HuH-7.5 (cell line): ENCODE measurements around the gene PDE9A.
"Not testable (repeated sequence)": the region's sequence is repeated elsewhere in the genome, so short reads cannot be mapped to it uniquely, and the experiment has no call there.

Source experiments
- DNase-seq: peaks from one replicate; pipeline ENCODE4 v3.0.0; 2011; ENCODE audit warnings: low spot score

The PDE9A gene

DNA sequence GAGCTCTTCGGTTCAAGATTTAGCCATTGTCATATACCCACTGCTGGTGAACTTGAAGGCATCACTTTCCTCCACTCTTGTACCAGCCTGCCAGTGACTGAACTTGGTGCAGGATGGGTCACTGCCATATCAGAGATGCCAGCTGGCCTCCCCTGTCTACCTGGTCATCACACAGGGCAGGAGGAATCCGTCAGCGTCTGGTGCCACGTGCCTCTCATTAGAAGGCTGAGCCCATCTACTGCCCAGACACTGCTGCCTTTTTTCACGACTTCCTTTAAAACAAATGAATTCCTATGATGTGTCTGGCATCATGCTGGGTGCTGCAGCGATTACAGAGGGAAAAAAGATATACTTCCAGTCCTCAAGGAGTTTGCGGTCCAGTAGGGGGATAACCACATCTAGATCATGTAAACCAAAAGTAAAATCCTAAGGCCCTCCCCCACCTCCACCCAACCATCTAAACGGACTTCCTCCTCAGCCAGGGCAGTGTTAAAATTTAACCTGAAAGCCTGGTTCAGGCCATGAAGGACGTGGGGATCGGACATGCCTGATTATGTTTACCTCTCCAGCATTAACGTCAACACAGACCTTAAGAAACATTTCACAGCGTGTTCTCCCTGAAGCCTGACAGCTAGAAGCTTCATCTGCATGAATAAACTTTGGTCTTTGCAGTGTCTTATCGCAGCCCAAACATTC is 29.2 kb upstream of the PDE9A start:
- no peak for DNase-seq

DNA sequence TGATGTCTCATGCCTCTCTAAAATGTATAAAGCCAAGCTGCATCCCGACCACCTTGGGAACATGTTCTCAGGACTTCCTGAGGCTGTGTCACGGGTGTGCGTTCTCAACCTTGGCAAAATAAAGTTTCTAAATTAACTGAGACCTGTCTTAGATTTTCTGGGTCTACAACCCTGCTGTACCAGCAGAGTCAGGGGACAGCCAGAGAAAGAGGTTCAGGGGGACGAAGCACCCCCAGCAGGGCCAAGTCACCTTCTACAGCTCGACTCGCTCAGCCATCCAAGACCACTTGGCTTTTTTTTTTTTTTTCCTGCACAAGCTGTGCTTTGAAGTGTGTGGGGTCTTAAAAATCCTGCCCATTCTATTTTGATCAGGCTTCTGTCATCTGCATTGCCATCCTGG is 28.5 kb upstream of the PDE9A start:
- DNase-seq: no peak

DNA sequence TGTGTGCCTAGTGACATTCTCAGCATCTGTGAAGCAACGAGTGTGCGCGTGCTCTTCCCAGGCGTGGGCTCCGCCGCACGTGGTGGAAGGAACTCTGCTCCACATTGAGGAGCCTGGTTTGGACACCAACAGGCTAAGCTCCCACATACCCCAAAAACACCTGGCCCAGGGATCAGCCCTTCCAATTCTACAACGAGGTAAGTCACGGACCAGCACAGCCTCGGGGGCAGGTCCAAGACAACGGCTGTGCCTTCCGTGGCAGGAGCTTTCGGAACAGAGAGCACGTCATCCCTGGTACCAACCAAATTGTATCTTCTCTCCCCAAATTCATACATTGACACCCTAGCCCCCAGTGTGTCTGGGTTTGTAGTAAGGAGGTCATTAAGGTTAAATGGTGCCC is 27.2 kb upstream of the PDE9A start:
- DNase-seq: no peak

DNA sequence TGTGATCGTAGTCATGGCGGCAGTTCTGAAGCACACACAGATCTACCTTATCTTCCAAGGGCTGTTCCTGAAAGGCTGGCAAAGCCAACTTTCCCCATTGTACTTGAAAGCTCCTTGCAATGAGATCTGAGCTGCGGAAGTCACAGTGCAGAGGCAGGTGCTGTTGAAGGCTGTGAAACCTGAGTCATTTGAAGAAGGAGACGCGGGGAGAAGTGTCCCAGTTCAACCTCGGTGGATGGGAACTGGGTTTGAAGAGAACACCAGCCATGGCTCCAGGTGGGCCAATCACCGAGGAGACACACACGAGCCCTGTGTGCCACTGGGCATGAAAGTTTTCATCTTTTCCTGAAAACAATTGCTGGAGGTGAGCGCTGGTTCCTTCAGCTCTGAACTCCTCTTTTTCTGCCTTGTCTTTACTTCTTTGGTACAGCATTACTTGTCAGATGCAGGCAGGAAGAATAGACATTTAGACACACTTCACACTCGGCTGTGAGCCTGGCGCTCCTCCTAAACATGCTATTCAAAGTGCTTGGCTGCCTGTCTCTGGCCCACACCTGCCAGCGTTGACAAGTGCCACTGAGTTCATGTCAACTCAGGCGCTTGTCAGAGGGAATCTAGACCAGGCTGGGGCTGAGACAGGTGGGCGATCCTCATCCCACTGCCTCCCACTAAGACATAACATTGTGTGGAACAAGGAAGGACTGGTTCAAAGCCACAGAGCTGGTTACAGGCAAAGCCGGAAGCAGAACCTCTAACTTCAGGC is 25.7 kb upstream of the PDE9A start:
- no peak for DNase-seq

DNA sequence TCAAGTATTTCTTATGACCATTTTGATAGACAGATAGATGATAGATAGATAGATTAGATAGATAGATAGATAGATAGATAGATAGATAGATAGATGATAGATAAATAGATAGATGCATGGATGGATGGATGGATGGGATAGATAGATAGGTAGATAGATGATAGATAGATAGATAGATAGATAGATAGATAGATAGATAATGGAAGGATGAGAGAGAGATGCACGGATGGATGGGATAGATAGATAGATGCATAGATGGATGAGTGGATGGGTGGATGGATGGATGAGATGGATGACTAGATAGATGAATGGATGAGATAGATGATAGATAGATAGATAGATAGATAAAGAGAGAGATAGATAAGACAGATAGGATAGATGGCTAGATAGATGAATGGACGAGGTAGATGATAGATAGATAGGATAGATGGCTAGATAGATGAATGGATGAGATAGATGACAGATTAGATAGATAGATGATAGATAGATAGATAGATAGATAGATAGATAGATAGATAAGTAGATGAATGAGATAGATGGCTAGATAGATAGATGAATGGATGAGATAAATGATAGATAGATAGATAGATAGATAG is 24.9 kb upstream of the PDE9A start:
- DNase-seq: not testable (repeated sequence)

DNA sequence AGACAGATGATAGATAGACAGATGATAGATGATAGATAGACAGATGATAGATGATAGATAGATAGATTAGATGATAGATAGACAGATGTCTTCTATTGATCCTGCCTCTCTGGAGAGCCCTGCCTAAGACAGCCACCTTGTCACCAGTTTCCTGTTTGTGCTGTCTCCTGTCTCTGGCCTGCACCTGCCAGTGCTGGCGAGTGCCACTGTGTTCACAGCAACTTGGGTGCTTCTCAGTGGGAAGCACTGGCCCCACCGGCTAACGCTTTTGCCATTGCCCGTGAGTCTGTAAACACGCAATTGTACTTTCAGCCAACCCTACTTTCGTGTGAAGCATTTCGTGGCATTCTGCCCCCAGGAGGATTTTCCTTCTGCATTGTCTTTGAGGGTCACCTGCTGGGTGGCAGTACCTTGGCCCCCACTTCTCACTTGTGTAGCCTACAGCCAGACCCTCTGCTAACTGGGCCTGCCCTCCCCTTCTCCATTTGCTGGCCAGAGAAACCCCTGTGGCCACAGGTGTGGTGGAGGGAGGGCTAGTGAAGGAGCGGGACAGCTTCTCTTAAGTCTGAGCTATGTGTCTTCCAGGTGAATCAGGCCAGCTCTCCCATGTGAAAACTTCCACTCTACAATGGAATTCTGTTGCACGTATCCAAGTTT is 23.4 kb upstream of the PDE9A start:
- no peak for DNase-seq

DNA sequence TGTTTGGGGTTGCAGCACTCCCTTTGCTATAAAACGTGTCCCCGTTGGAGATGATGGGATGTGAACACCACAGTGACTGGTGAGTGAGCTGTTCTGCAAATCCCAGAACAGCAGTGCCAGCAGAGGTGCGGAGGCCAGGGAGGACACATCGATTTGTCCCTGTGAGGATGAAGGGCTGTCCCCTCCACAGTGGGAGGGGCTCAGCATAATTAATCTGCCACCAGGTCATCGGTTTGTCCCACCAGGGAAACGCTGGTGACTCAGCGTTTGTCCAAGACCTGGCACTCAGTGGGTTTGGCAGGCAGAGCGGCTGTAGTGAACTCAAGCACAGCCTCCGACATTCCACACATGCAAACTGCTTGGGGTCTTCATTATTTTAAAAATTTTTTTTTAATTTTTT is 22.8 kb upstream of the PDE9A start:
- DNase-seq: no peak

DNA sequence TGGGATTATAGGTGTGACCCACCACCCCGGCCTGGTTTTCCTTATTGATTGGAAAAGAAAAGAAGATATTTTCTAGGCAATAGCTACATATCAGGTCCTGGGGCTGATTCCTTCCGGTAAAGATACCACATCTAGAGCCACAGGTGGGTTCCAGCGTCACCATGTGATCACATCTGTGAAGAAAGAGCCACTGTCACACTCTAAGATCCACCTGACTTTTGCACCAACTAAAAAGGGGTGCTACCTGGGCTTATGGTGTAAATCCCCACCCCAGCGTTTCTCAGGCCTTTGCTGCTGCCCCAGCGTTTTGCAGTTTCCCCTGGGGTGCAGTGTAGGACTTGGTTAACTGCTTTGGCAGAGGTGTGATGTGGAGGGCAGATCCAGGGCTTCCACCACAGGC is 22.3 kb upstream of the PDE9A start:
- DNase-seq: no peak

DNA sequence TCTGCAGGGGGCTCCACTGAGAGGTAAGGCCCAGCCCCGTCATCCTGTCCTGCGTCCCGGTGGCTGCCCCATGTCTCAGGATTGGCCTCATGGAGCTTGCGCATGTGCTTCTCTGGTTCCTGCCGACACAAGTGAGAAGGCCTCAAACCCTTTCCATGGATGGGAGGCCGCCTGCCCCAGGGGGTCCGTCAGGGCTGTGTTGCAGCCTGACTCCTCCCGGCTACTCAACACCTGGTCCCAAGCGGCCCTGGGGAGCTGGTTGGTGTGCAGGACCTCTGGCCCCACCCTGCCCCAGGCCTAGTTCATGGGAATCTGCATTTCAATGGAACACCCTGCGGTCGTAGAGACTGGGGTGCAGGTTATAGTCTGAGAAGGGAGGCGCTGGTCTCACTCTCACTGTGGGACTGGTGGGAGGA is 21.1 kb upstream of the PDE9A start:
- DNase-seq: no peak

DNA sequence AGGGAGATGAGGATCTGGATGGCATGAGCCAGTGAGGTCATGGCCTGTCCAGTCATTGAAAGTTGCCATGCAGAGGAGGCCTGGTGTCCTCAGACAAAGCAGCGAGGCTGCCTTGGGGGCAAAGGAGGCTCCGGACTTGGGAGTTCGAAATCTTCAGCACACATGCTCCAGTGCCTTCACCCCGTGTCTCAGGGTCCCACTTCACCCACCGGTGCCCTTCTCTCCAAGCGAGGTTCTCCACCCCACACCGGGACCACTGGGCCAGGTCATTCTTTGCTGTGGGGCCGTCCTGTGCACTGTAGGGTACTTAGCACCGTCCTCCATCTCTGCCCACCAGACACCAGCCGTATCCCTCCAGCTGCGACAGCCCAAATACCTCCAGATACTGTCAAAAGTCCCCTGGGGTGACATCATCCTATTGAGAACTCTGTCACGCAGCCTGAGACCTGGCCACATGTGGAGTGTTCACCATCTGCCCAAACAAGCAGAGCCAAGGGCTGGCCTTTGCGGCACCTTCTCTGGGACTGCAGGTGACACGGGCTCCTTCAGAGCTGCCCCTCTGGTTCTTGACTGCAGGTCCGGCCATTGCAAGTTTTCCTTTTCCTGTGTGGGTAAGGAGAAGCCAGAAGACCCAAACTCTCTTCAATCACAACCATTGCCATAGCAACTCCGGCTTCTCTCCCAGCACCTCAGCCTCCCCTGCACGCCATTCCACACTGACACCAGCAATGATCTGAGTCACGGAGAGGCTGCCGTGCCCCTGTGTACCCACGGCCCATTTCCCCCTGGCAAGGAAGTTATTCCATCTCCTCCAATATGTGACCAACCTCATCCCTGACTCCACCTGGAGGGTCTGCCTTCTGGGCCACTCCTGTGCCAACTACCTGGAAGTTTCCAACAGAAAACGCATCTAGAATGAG is 20.4 kb upstream of the PDE9A start:
- DNase-seq: no peak

DNA sequence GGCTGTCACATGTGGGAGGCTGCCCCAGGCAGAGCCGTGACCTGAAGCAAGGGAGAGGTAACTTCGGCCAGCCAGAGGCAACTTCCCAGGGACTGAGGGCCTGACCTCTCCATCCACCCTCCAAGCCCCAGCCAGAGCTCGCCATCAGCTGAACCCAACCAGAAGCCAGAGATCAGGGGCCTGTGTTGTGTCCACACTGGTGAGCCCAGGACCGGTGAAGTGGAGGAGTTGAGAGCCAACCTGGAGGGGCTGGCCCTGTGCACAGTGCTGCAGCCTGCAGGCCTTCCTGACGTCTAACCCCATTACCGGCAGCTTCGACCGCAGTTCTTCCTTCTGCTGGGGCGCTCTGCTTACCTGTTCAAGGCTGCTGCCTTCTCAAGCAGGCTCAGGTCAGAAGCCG is 19.6 kb upstream of the PDE9A start:
- DNase-seq: no peak

DNA sequence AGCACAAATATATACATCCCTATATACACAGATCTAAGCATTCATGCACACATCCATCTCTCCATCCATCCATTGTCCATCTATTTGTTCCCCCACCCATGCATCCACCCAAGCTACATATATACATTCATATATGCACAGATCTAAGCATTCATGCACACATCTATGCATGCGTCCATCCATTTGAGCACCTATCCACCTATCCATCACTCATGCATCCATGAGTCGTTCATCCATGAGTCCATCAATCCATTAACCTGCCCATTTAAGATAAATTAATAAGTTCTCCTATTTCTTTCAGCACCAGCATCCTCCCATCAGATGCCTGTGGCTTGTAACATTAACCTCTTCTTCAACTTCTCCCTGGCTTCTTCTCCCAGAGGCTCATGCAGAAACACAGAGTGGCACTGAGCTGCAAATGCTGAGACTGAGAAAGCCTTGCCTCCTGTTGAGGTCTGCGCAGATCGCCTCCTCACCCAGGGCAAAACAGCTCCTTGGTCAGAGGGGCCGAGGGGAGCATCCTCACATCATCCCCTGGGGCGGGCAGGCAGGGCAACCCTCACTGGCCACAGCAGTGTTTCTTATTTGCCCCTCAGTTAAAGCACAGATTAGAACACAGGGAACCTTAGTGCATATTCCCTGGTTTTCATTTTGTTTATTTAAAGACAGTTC is 17.4 kb upstream of the PDE9A start:
- no peak for DNase-seq

DNA sequence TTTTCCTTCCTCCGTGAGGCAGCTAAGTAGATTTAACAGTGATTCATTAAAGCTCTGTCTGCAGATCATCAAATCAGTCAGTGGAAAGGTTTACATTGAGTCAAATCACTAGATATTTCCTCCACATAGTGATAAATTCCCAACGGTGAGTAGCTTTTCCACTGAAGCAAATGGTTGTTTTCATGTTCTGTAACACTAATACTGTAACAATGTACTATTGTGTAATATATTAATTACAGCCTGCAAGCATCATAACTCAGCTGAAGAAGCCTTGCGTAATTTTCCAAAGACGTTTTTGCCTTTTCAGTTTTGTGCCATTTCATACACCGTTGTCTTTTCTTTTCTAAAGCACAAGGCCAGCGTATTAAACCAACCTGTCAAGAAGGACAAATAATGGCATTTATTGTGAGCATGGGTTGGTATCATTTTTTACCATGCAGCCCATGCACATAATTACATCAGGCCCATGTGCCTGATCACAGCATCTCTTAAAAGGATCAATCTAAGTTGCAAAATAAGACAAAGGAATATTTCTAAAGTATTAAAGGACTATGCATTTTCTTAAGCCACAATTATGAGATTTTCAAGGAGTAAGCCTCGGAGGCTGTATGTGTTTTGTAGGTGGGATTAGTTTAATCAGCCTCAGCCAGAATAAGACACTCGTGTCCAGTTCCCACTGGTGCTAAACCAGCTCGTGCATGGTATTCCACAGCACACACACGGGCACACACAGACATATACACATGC is 16.7 kb upstream of the PDE9A start:
- no peak for DNase-seq

DNA sequence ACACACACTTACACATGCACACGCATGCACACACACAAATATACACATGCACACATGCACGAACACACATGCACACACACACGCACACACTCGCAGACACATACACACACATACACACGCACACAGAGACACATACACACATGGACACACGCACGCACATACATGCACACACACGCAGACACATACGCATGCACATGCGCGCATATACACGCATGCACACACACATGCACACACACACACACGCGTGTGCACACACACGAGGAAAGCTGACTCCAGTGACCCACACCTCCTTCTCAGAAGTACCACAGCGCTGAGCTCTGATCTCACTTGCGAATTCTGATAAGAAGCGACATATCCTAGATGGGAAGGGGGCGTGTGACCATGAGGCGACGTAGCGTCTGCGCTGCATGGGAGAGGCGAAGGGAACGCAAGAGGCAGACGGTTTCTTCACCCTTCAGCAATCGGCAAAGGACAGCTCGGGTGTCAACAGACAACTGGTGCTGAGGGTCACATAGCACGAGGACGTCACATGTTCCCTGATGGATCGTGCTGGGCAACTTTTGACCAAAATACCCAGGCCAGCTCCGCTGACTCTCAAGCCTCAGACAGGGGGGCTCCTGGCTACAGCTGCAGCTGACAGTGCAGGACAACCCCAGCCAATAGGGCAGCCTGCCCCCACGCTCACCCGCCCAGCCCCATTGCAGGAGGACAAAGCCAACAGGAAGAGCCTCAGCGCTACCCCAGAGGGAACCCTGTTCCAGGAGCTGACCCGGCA is 16.0 kb upstream of the PDE9A start:
- DNase-seq: no peak

DNA sequence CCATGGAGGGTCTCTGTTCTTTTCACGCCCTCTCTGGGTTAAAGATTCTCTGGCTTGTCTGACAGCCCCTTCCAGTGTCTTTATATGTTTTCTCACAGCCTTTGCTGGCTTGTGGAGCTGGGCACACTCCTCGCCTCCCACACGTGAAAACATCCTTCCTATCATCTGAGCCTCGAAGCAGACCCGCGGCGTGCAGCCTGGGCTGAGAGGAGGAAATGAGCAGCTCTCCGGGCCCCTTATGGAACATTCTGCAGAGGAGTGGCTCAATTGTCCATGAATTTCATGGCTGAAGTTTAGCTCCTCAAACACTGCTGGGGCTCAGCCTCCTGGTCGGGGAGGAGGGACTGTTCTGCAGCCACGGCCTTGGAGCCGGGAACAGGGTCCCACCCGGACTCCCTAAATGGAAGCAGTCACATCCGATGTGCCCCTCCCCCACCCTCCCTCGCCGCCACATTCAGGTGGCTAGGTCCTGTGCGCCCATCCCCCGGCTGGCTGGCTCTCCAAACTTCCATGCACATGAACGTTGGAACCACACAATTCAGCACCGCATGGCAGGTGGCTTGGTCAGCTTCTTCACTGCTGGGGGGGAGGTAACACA is 15.1 kb upstream of the PDE9A start:
- no peak for DNase-seq

DNA sequence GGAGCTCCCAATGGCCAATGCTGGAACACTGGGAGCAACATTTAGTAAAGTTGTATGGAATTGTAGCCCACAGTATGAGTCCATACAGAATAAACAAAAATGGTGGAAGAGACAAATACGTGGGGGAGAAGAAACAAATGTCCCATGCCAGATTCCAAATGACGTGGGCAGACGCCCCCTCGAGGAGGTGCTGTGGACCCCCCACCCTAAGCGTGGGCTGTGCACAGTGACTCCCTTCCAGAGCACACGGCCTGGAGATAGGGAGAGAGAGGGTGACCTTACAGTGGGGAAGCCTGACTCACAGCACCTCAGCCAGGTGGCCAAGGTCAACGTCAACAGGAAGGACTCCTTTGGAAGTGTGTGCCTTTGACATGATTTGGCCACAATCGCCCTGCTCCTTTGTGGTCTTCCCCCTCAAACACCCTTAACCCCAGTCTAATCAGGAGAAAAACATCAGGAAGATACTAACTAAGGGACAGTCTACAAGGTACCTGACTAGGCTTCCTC is 13.7 kb upstream of the PDE9A start:
- no peak for DNase-seq

DNA sequence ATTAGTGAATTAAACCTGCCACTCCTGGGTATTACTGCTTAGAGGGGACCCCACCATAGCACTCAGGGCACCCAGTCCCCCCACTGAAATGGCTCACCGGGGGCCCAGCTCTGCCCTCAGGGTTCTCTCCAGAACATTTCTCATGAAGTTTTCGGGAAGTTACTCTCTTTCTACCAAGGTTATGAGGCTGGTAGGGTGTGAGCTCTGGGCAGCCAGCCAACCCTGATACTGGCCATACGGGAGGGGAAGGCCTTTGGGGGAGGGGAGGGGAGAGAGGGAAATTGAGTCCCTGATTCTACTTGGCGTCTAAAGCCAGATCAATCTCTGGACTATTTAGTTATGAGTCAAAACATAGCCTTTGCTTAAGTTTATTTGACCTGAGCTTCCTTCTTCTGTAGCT is 12.9 kb upstream of the PDE9A start:
- no peak for DNase-seq

DNA sequence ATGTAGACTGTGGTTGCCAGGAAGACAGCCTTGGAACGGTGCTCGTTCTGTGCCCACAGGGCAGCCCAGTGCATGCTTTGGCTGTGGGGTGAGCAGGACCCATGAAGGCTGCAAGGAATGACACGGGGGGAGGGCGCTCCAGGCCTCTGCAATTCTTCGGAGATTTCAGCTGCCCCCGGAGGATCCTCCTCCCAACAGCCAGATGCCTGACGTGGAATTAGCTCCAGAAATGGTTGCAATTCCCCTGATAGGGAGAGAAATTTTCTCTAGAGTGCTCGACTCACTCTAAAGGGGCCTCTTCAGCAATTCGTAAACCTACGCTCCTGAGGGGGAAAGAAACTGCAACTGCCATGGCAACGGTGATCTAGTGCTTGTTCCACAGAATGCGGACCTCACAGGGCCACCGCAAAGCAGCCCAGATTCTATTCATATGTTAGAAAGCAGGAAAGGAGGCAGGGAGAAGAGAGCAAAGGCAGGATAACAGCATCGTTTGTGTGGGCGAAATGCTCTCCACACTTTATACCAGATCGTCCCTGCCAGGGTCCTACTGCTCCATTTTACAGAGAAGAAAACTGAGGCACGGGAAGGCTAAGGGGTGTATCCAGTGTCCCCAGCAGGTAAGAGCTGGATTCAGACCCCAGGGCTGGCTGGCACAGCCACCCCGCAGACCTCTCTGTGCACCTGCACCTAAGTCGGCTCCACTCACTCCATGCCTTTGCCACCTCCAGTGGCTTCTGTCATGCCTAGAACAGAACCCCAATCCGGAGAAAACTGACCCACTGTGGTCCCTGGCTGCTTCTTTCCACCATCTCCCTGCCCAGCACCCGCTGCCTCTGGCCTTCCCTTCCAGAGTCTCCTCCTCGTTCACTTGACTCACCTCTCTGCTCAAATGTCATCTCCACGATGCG is 11.9 kb upstream of the PDE9A start:
- no peak for DNase-seq
